HEK293 (cell line): ENCODE results near the gene MFSD11.

Experiments
- ATF2 ChIP-seq: fragments of 450-650 bp; formaldehyde crosslinking; IDR thresholded peaks from 2 replicates; pipeline ENCODE4 v1.5.1; 2016; ENCODE audit warnings: missing biosample characterization, missing genetic modification characterization, low read depth
- CTCF ChIP-seq: fragments of 450-650 bp; formaldehyde crosslinking; IDR thresholded peaks from 2 replicates; pipeline ENCODE4 v1.5.1; 2016; ENCODE audit warnings: missing biosample characterization, missing genetic modification characterization
- HOXA7 ChIP-seq: sonication (generic); formaldehyde crosslinking; IDR thresholded peaks from 2 replicates; pipeline ENCODE4 v1.8.1; 2022; ENCODE audit warnings: missing genetic modification reagents, borderline replicate concordance
- PRDM1 ChIP-seq: fragments of 450-650 bp; formaldehyde crosslinking; IDR thresholded peaks from 2 replicates; pipeline ENCODE4; 2016; ENCODE audit warnings: missing biosample characterization, missing genetic modification characterization
- REST ChIP-seq: fragments of 450-650 bp; formaldehyde crosslinking; IDR thresholded peaks from 2 replicates; pipeline ENCODE4 v1.5.1; 2016; ENCODE audit warnings: missing biosample characterization, missing genetic modification characterization
- YY1 ChIP-seq: fragments of 450-650 bp; formaldehyde crosslinking; IDR thresholded peaks from 2 replicates; pipeline ENCODE4 v1.5.1; 2018; ENCODE audit warnings: missing biosample characterization, missing genetic modification characterization
- ZNF18 ChIP-seq: fragments of 450-650 bp; formaldehyde crosslinking; IDR thresholded peaks from 2 replicates; pipeline ENCODE4 v1.5.1; 2016; ENCODE audit warnings: missing biosample characterization, missing genetic modification characterization
- ZNF266 ChIP-seq: fragments of 450-650 bp; formaldehyde crosslinking; IDR thresholded peaks from 2 replicates; pipeline ENCODE4 v1.5.1; 2016; ENCODE audit warnings: missing biosample characterization, missing genetic modification characterization, low read depth
- ZNF274 ChIP-seq, 2 experiments: fragments of 200-500 bp in 1 of 2; fragments of 450-650 bp in 1 of 2; sonication (Bioruptor generic) in 1 of 2; formaldehyde crosslinking in 1 of 2; IDR thresholded peaks; 2 replicates each; pipeline versions ENCODE4 v1.5.1 to v1.6.1; 2014 to 2016; ENCODE audit warnings: borderline replicate concordance in 1 of 2, inconsistent platforms in 1 of 2, low read length in 1 of 2, missing biosample characterization in 1 of 2, missing genetic modification characterization in 1 of 2
- ZNF292 ChIP-seq: fragments of 450-650 bp; formaldehyde crosslinking; IDR thresholded peaks from 2 replicates; pipeline ENCODE4 v1.5.1; 2016; ENCODE audit warnings: low read depth, missing biosample characterization, missing genetic modification characterization, borderline replicate concordance
- ZNF488 ChIP-seq: fragments of 450-650 bp; formaldehyde crosslinking; IDR thresholded peaks from 2 replicates; pipeline ENCODE4 v1.5.1; 2016; ENCODE audit warnings: missing biosample characterization, missing genetic modification characterization
- ZNF629 ChIP-seq: fragments of 450-650 bp; formaldehyde crosslinking; IDR thresholded peaks from 2 replicates; pipeline ENCODE4 v1.5.1; 2017; ENCODE audit warnings: missing biosample characterization, missing genetic modification characterization
- ZNF776 ChIP-seq: fragments of 450-650 bp; formaldehyde crosslinking; IDR thresholded peaks from 2 replicates; pipeline ENCODE4 v1.5.0; 2017; ENCODE audit warnings: missing biosample characterization, missing genetic modification characterization, borderline replicate concordance
- ZSCAN30 ChIP-seq: fragments of 450-650 bp; IDR thresholded peaks from 2 replicates; pipeline ENCODE4 v1.5.1; 2018; ENCODE audit warnings: missing biosample characterization, mild to moderate bottlenecking, missing genetic modification characterization, moderate library complexity

GRCh38 chr17:76722279-76722678 is 15.6 kb upstream of the MFSD11 start:
- TF ChIP-seq ZNF488 (no peak), ZNF292 (tag by site-specific recombination) (no peak), CTCF (tag by site-specific recombination) (no peak), ZNF266 (tag by site-specific recombination) (no peak), ZNF18 (no peak), ATF2 (tag by site-specific recombination) (no peak), REST (tag by site-specific recombination) (no peak), ZSCAN30 (tag by site-specific recombination) (no peak), PRDM1 (tag by site-specific recombination) (no peak), YY1 (tag by site-specific recombination) (no peak), ZNF274 (IDR thresholded peaks at IDR 0.05; ENCODE audit: low read length) (no peak), ZNF274 (tag by site-specific recombination; IDR thresholded peaks at IDR 0.05; ENCODE audit: borderline replicate concordance) (no peak), HOXA7 (no peak), ZNF629 (tag by site-specific recombination) (no peak), ZNF776 (tag by site-specific recombination) (no peak)
